Nephron progenitor cell (in vitro differentiated cells): Measurements from ENCODE around the gene CBARP.

Source experiments
- DNase-seq: peaks from one replicate; pipeline ENCODE4 v3.0.0; 2021
- H3K27ac Mint-ChIP-seq: 2 replicates; pipeline ENCODE4 v1.8.0; 2021; ENCODE audit warnings: mild to moderate bottlenecking, moderate library complexity, mixed read lengths
- H3K27me3 Mint-ChIP-seq: 2 replicates; pipeline ENCODE4 v1.8.0; 2021; ENCODE audit warnings: mild to moderate bottlenecking, low read depth, mixed read lengths; ENCODE audit not compliant: poor library complexity
- H3K36me3 Mint-ChIP-seq: 2 replicates; pipeline ENCODE4 v1.8.0; 2021; ENCODE audit warnings: low read depth, mixed read lengths
- H3K4me1 Mint-ChIP-seq: 2 replicates; pipeline ENCODE4 v1.8.0; 2021; ENCODE audit warnings: mixed read lengths
- H3K4me3 Mint-ChIP-seq: 2 replicates; pipeline ENCODE4 v1.8.0; 2021; ENCODE audit warnings: mild to moderate bottlenecking, moderate library complexity, mixed read lengths
- H3K9me3 Mint-ChIP-seq: 2 replicates; pipeline ENCODE4 v1.8.0; 2021; ENCODE audit warnings: mild to moderate bottlenecking, moderate library complexity, mixed read lengths
- CTCF ChIP-seq: fragments of 200-600 bp; sonication (generic); IDR thresholded peaks from 2 replicates; pipeline ENCODE4 v1.5.0; 2021; ENCODE audit warnings: antibody characterized with exemption

Gene CBARP

DNA sequence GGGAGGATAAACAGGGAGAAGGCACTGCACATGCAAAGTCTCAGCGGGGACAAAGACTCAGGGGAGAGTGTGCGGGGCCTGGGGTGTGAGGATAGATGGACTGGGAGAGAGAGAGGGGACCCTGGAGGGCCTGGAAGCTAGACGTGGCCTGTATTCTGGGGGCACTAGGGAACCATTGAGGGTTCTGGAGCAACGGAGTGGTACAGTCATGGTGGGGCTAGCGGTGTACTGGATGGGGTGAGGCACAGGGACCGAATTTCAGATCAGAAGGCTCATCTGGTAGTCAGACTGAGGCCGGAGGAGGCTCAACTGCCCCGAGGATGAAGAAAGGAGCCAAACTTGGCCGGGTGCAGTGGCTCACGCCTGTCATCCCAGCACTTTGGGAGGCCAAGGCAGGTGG lies 55.7 kb downstream of the CBARP start:
- H3K4me3 Mint-ChIP-seq: no peak overlapping the region
- no peak for TF ChIP-seq CTCF
- H3K9me3 Mint-ChIP-seq: no peaks in the 10 kb centered on the region
- no peak overlapping the region for H3K27ac Mint-ChIP-seq
- no peak for DNase-seq
- peaks cover 6% of the 10 kb centered on the region for H3K27me3 Mint-ChIP-seq
- no peaks in the 10 kb centered on the region for H3K36me3 Mint-ChIP-seq
- peaks cover 18% of the 10 kb centered on the region for H3K4me1 Mint-ChIP-seq

DNA sequence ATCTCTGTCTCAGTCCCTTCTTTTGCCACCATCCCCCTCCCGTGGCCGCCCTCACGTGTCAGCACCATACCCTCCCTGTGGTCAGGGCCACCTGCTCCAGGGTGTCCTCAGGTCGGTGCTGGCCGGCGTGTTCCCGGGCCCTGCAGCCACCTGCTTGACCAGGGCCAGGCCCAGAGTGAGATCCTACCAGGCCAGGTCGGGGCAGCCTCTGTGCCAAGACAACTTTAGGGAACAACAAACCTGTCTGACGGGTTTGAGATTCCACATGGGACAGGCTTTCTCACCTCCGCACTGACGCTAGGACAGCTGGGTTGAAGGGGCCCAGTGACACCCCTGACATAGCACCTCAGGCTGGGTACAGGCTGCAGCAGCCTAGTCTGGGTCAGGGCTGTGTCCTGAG lies 56.2 kb downstream of the CBARP start:
- Mint-ChIP-seq H3K4me1 (peaks cover 18% of the 10 kb centered on the region), H3K36me3 (no peaks in the 10 kb centered on the region), H3K27ac (peak overlapping the region; percentile 23), H3K27me3 (peaks cover 4% of the 10 kb centered on the region), H3K4me3 (no peak overlapping the region), H3K9me3 (no peaks in the 10 kb centered on the region)
- no peak for TF ChIP-seq CTCF
- DNase-seq: no peak
